A204.1 (cell line): ENCODE measurements around the gene MAP2K7.

Experiments
- FAIRE-seq: peaks from 2 replicates; lab custom pipeline; 2012; peaks lifted over from hg19 to GRCh38; lab: Jason Lieb, UNC

Gene MAP2K7

GRCh38 chr19:7867092-7867844, 36.4 kb upstream of the MAP2K7 start:
- FAIRE-seq, result no peak

GRCh38 chr19:7868326-7868670, 35.4 kb upstream of the MAP2K7 start:
- FAIRE-seq, result no peak

- FAIRE-seq, result no peak
These were observed 34.8 kb upstream of the MAP2K7 start for GRCh38 chr19:7868671-7869452.

GRCh38 chr19:7869453-7869909, 34.2 kb upstream of the MAP2K7 start:
- FAIRE-seq, result no peak

GRCh38 chr19:7869910-7870511, 33.7 kb upstream of the MAP2K7 start:
- FAIRE-seq, result no peak

- FAIRE-seq, result peak; percentile 63
These were observed 32.9 kb upstream of the MAP2K7 start for GRCh38 chr19:7870571-7871436.

GRCh38 chr19:7871437-7872305, 32.0 kb upstream of the MAP2K7 start:
- FAIRE-seq, result peak; percentile 88

- no peak for FAIRE-seq
These were observed 31.1 kb upstream of the MAP2K7 start for GRCh38 chr19:7872306-7873204.

GRCh38 chr19:7873304-7874075, 30.2 kb upstream of the MAP2K7 start:
- no peak for FAIRE-seq

GRCh38 chr19:7874076-7874896, 29.4 kb upstream of the MAP2K7 start, which contains the start of gene PRR36:
TSS of gene PRR36 (minus strand) at chr19:7874390. CDS start at chr19:7873689, 701 bp downstream.
- no peak for FAIRE-seq

GRCh38 chr19:7874897-7875273, 28.8 kb upstream of the MAP2K7 start:
- no peak for FAIRE-seq

- FAIRE-seq, result no peak
These were observed 26.3 kb upstream of the MAP2K7 start for GRCh38 chr19:7877249-7877836.

- FAIRE-seq, result no peak
These were observed 24.4 kb upstream of the MAP2K7 start for GRCh38 chr19:7879111-7879807.

- no peak for FAIRE-seq
These were observed 23.8 kb upstream of the MAP2K7 start for GRCh38 chr19:7879836-7880235.

- no peak for FAIRE-seq
These were observed 21.8 kb upstream of the MAP2K7 start for GRCh38 chr19:7881910-7882309.

GRCh38 chr19:7883105-7883504, 20.6 kb upstream of the MAP2K7 start:
- no peak for FAIRE-seq

- no peak for FAIRE-seq
These were observed 19.7 kb upstream of the MAP2K7 start for GRCh38 chr19:7883796-7884570.
